IMR-90 (cell line): ENCODE results near the gene GPR142.

Experiments used
- BHLHE40 ChIP-seq: fragments of 150-350 bp; IDR thresholded peaks from 2 replicates; pipeline ENCODE4 v1.6.1; 2016; ENCODE audit warnings: mild to moderate bottlenecking, low read depth, low read length
- CEBPB ChIP-seq: IDR thresholded peaks from 2 replicates; pipeline ENCODE4 v1.6.1; 2012; ENCODE audit warnings: low read depth, low read length, improper control_type of control experiment
- CHD1 ChIP-seq: IDR thresholded peaks from 2 replicates; pipeline ENCODE4 v1.6.1; 2012; ENCODE audit warnings: low read depth, low read length, improper control_type of control experiment
- CTCF ChIP-seq: conservative IDR thresholded peaks from 2 replicates; pipeline ENCODE4 v1.5.1; 2012; ENCODE audit warnings: mild to moderate bottlenecking, low read depth, low read length, improper control_type of control experiment
- FOS ChIP-seq: fragments of 150-350 bp; IDR thresholded peaks from 2 replicates; pipeline ENCODE4 v1.6.1; 2016; ENCODE audit warnings: low read depth, low read length
- MAFK ChIP-seq: IDR thresholded peaks from 2 replicates; pipeline ENCODE4 v1.6.1; 2012; ENCODE audit warnings: low read depth, low read length, improper control_type of control experiment
- MAZ ChIP-seq: IDR thresholded peaks from 2 replicates; pipeline ENCODE4 v1.6.1; 2012; ENCODE audit warnings: low read depth, mild to moderate bottlenecking, low read length, improper control_type of control experiment, moderate library complexity, borderline replicate concordance
- MXI1 ChIP-seq: IDR thresholded peaks from 2 replicates; pipeline ENCODE4 v1.6.1; 2012; ENCODE audit warnings: low read depth, mild to moderate bottlenecking, low read length, moderate library complexity, borderline replicate concordance
- POLR2A ChIP-seq: IDR thresholded peaks from 2 replicates; pipeline ENCODE4 v1.6.1; 2012; ENCODE audit warnings: mild to moderate bottlenecking, low read depth, low read length
- RAD21 ChIP-seq: IDR thresholded peaks from 2 replicates; pipeline ENCODE4 v1.6.1; 2012; ENCODE audit warnings: low read length, improper control_type of control experiment
- RCOR1 ChIP-seq: IDR thresholded peaks from 2 replicates; pipeline ENCODE4 v1.6.1; 2012; ENCODE audit warnings: mild to moderate bottlenecking, low read length, improper control_type of control experiment; ENCODE audit not compliant: insufficient replicate concordance
- SMC3 ChIP-seq: fragments of 150-350 bp; IDR thresholded peaks from 2 replicates; pipeline ENCODE4 v1.6.1; 2016; ENCODE audit warnings: low read depth, mild to moderate bottlenecking, antibody characterized with exemption, low read length, moderate library complexity
- USF2 ChIP-seq: fragments of 150-350 bp; IDR thresholded peaks from 2 replicates; pipeline ENCODE4 v1.6.1; 2017; ENCODE audit warnings: mild to moderate bottlenecking, antibody characterized with exemption, low read length, low read depth

- no peak for TF ChIP-seq CTCF
- no peak for TF ChIP-seq POLR2A
- TF ChIP-seq CHD1, result no peak
- no peak for TF ChIP-seq CEBPB
- no peak for TF ChIP-seq MAZ
- TF ChIP-seq RCOR1, result no peak
- TF ChIP-seq MAFK, result no peak
- no peak for TF ChIP-seq RAD21
- no peak for TF ChIP-seq FOS
- no peak for TF ChIP-seq MXI1
- no peak for TF ChIP-seq USF2
- no peak for TF ChIP-seq SMC3
- no peak for TF ChIP-seq BHLHE40
Measured at GRCh38 chr17:74318391-74318790, 48.9 kb upstream of the GPR142 start.
